Trophoblast cell (in vitro differentiated cells and primary cell): Measurements from ENCODE around the gene AP4M1.

Experiments
- DNase-seq, 2 donors: peaks; one replicate each; pipeline ENCODE4 v3.0.0-alpha.2; 2016
- H2AFZ ChIP-seq: 2 replicates; pipeline ENCODE4 v1.6.1; 2013; ENCODE audit warnings: low read length, moderate library complexity, mild to moderate bottlenecking; ENCODE audit not compliant: insufficient read depth, poor library complexity
- H2AK5ac ChIP-seq: 2 replicates; pipeline ENCODE4 v1.6.1; 2013; ENCODE audit warnings: mild to moderate bottlenecking, low read length
- H2BK120ac ChIP-seq: 2 replicates; pipeline ENCODE4 v1.6.1; 2013; ENCODE audit warnings: low read length, mild to moderate bottlenecking, moderate library complexity; ENCODE audit not compliant: insufficient read depth, poor library complexity
- H2BK12ac ChIP-seq: 2 replicates; pipeline ENCODE4 v1.6.1; 2013; ENCODE audit warnings: mild to moderate bottlenecking, low read length, moderate library complexity
- H2BK5ac ChIP-seq: 2 replicates; pipeline ENCODE4 v1.6.1; 2013; ENCODE audit warnings: low read length, low read depth, moderate library complexity, mild to moderate bottlenecking; ENCODE audit not compliant: poor library complexity
- H3K14ac ChIP-seq: 2 replicates; pipeline ENCODE4 v1.6.1; 2013; ENCODE audit warnings: mild to moderate bottlenecking, low read length
- H3K18ac ChIP-seq: 2 replicates; pipeline ENCODE4 v1.6.1; 2013; ENCODE audit warnings: mild to moderate bottlenecking, low read length
- H3K23ac ChIP-seq: 2 replicates; pipeline ENCODE4 v1.6.1; 2013; ENCODE audit warnings: low read length
- H3K27ac ChIP-seq: 2 replicates; pipeline ENCODE4 v1.5.1; 2013; ENCODE audit warnings: low read depth, mild to moderate bottlenecking, inconsistent platforms, low read length, moderate library complexity
- H3K27me3 ChIP-seq: 2 replicates; pipeline ENCODE4 v1.6.1; 2013; ENCODE audit warnings: inconsistent platforms, mild to moderate bottlenecking, low read length, moderate library complexity; ENCODE audit not compliant: insufficient read depth
- H3K36me3 ChIP-seq, 2 experiments: 1 replicate in 1 of 2; 2 replicates in 1 of 2; pipeline ENCODE4 v1.6.1; 2013; ENCODE audit warnings: low read length in 2 of 2, mild to moderate bottlenecking in 2 of 2, moderate library complexity in 1 of 2; ENCODE audit not compliant: insufficient read depth in 2 of 2, control insufficient read depth in 1 of 2
- H3K4ac ChIP-seq: 2 replicates; pipeline ENCODE4 v1.6.1; 2013; ENCODE audit warnings: low read depth, mild to moderate bottlenecking, low read length, moderate library complexity
- H3K4me1 ChIP-seq, 2 experiments: 1 replicate in 1 of 2; 2 replicates in 1 of 2; pipeline ENCODE4 v1.6.1; 2013; ENCODE audit warnings: low read length in 2 of 2, mild to moderate bottlenecking in 2 of 2, moderate library complexity in 1 of 2; ENCODE audit not compliant: insufficient read depth in 2 of 2, control insufficient read depth in 1 of 2
- H3K4me2 ChIP-seq: 2 replicates; pipeline ENCODE4 v1.6.1; 2013; ENCODE audit warnings: inconsistent platforms, mild to moderate bottlenecking, low read length, moderate library complexity
- H3K4me3 ChIP-seq: 2 replicates; pipeline ENCODE4 v1.5.1; 2013; ENCODE audit warnings: mild to moderate bottlenecking, low read depth, low read length, inconsistent platforms
- H3K79me1 ChIP-seq: one replicate; pipeline ENCODE4 v1.6.1; 2013; ENCODE audit warnings: low read length
- H3K79me2 ChIP-seq: 2 replicates; pipeline ENCODE4 v1.6.1; 2013; ENCODE audit warnings: low read length, mild to moderate bottlenecking; ENCODE audit not compliant: control insufficient read depth, insufficient read depth, poor library complexity
- H3K9ac ChIP-seq: 2 replicates; pipeline ENCODE4 v1.6.1; 2013; ENCODE audit warnings: mild to moderate bottlenecking, low read length
- H3K9me3 ChIP-seq: 2 replicates; pipeline ENCODE4 v1.6.1; 2013; ENCODE audit warnings: low read depth, mild to moderate bottlenecking, control low read depth, inconsistent platforms, low read length; ENCODE audit not compliant: insufficient read depth
- H4K12ac ChIP-seq: 2 replicates; pipeline ENCODE4 v1.6.1; 2013; ENCODE audit warnings: low read depth, mild to moderate bottlenecking, low read length, moderate library complexity
- H4K8ac ChIP-seq: 2 replicates; pipeline ENCODE4 v1.6.1; 2013; ENCODE audit warnings: low read depth, mild to moderate bottlenecking, low read length, moderate library complexity
- H4K91ac ChIP-seq: one replicate; pipeline ENCODE4 v1.6.1; 2013; ENCODE audit warnings: low read depth, mild to moderate bottlenecking, low read length, moderate library complexity
- WGBS: extraction: QIAGEN DNeasy Blood & Tissue Kit; methylation state at CpG from one replicate; pipeline ENCODE4 v1.1.7; 2013; ENCODE audit warnings: missing lambda C conversion rate; ENCODE audit not compliant: insufficient read length, insufficient coverage; ENCODE audit errors: extremely low coverage; 5-methylcytosine and 5-hydroxymethylcytosine counted together

The AP4M1 gene

GRCh38 chr7:100074841-100075240 is 26.6 kb upstream of the AP4M1 start:
- H3K23ac ChIP-seq: no peak overlapping the region
- H2BK5ac ChIP-seq: no peak overlapping the region
- H4K8ac ChIP-seq: no peak overlapping the region
- no CpG with 5 or more reads among the region's 7 CpGs for WGBS
- peaks cover 36% of the 10 kb centered on the region for H3K9me3 ChIP-seq
- no peak overlapping the region for H3K27ac ChIP-seq
- H3K18ac ChIP-seq: no peak overlapping the region
- no peak overlapping the region for H3K4me2 ChIP-seq
- no peak overlapping the region for H2BK120ac ChIP-seq
- no peaks in the 10 kb centered on the region for H3K4me1 ChIP-seq
- H4K12ac ChIP-seq: no peak overlapping the region
- H4K91ac ChIP-seq: no peak overlapping the region
- no peaks in the 10 kb centered on the region for H3K79me1 ChIP-seq
- no peak for DNase-seq
- H3K36me3 ChIP-seq: peaks cover 78 to 86% of the 10 kb centered on the region in 2 experiments
- no peak overlapping the region for H2AK5ac ChIP-seq
- peaks cover 4% of the 10 kb centered on the region for H3K79me2 ChIP-seq
- H3K4ac ChIP-seq: no peak overlapping the region
- no peak overlapping the region for H3K14ac ChIP-seq
- no peak overlapping the region for H2AFZ ChIP-seq
- H3K9ac ChIP-seq: no peak overlapping the region
- no peak overlapping the region for H2BK12ac ChIP-seq
- no peak overlapping the region for H3K4me3 ChIP-seq
- no peaks in the 10 kb centered on the region for H3K27me3 ChIP-seq

- Histone ChIP-seq H4K91ac (no peak overlapping the region), H3K79me1 (no peaks in the 10 kb centered on the region), H4K12ac (no peak overlapping the region), H3K18ac (peak overlapping the region; percentile 74), H3K27ac (no peak overlapping the region), H3K79me2 (peaks cover 7% of the 10 kb centered on the region), H3K23ac (no peak overlapping the region), H3K4me3 (no peak overlapping the region), H3K4me1 (peaks cover 1 to 4% of the 10 kb centered on the region in 2 experiments), H2BK5ac (no peak overlapping the region), H3K27me3 (no peaks in the 10 kb centered on the region), H3K4me2 (no peak overlapping the region), H4K8ac (no peak overlapping the region), H3K14ac (no peak overlapping the region), H2BK12ac (no peak overlapping the region), H3K4ac (no peak overlapping the region), H3K36me3 (peaks cover 73 to 81% of the 10 kb centered on the region in 2 experiments), H3K9me3 (peaks cover 33% of the 10 kb centered on the region), H2AK5ac (no peak overlapping the region), H2BK120ac (no peak overlapping the region), H2AFZ (no peak overlapping the region), H3K9ac (no peak overlapping the region)
- whole genome bisulfite sequencing: no CpG with 5 or more reads among the region's 6 CpGs
- DNase-seq: no peak
Observed at GRCh38 chr7:100075418-100075817, 26.0 kb upstream of the AP4M1 start.

- Histone ChIP-seq H3K9ac (no peak overlapping the region), H3K27ac (no peak overlapping the region), H4K91ac (no peak overlapping the region), H2AFZ (no peak overlapping the region), H2BK12ac (no peak overlapping the region), H2BK5ac (no peak overlapping the region), H4K12ac (no peak overlapping the region), H3K4me2 (no peak overlapping the region), H3K14ac (no peak overlapping the region), H3K27me3 (no peaks in the 10 kb centered on the region), H3K9me3 (peaks cover 18% of the 10 kb centered on the region), H3K4ac (no peak overlapping the region), H2BK120ac (no peak overlapping the region), H3K23ac (no peak overlapping the region), H3K79me2 (peaks cover 15% of the 10 kb centered on the region), H3K36me3 (peaks cover 60 to 63% of the 10 kb centered on the region in 2 experiments), H3K4me1 (peaks cover 2 to 4% of the 10 kb centered on the region in 2 experiments), H3K79me1 (peaks cover 6% of the 10 kb centered on the region), H3K18ac (no peak overlapping the region), H3K4me3 (no peak overlapping the region), H2AK5ac (no peak overlapping the region), H4K8ac (no peak overlapping the region)
- DNase-seq: no peak
- WGBS: no CpG with 5 or more reads among the region's 4 CpGs
Observed at GRCh38 chr7:100077205-100077604, 24.2 kb upstream of the AP4M1 start.

- no peak overlapping the region for H3K4me3 ChIP-seq
- H2BK5ac ChIP-seq: no peak overlapping the region
- no peak overlapping the region for H2BK12ac ChIP-seq
- peak overlapping the region; percentile 74 for H3K4ac ChIP-seq
- peaks cover 15% of the 10 kb centered on the region for H3K79me2 ChIP-seq
- DNase-seq: no peak
- H2BK120ac ChIP-seq: no peak overlapping the region
- no peak overlapping the region for H3K14ac ChIP-seq
- no peak overlapping the region for H3K9ac ChIP-seq
- peaks cover 6% of the 10 kb centered on the region for H3K9me3 ChIP-seq
- H3K27me3 ChIP-seq: no peaks in the 10 kb centered on the region
- no peak overlapping the region for H3K23ac ChIP-seq
- H2AFZ ChIP-seq: no peak overlapping the region
- no peak overlapping the region for H2AK5ac ChIP-seq
- WGBS: no CpG with 5 or more reads among the region's 7 CpGs
- H3K79me1 ChIP-seq: peaks cover 6% of the 10 kb centered on the region
- H3K27ac ChIP-seq: no peak overlapping the region
- H3K4me1 ChIP-seq: peaks cover 2 to 4% of the 10 kb centered on the region in 2 experiments
- no peak overlapping the region for H4K91ac ChIP-seq
- H4K12ac ChIP-seq: no peak overlapping the region
- H3K36me3 ChIP-seq: peaks cover 42 to 44% of the 10 kb centered on the region in 2 experiments
- no peak overlapping the region for H4K8ac ChIP-seq
- no peak overlapping the region for H3K4me2 ChIP-seq
- H3K18ac ChIP-seq: no peak overlapping the region
Observed at GRCh38 chr7:100079024-100079560, 22.4 kb upstream of the AP4M1 start.
